Erythroblast (primary cell): ENCODE results near the gene ECE1.

ENCODE experiments used
- DNase-seq, 2 experiments: peaks; one replicate each; lab custom pipeline; 2025; lab: John Stamatoyannopoulos, UW
- GATA1 ChIP-seq: IDR thresholded peaks from 2 replicates; pipeline ENCODE4 v1.6.1; 2011; ENCODE audit warnings: low read depth, mild to moderate bottlenecking, control low read depth, low read length, moderate library complexity
- POLR2A ChIP-seq: IDR thresholded peaks from 2 replicates; pipeline ENCODE4 v1.6.1; 2011; ENCODE audit warnings: mild to moderate bottlenecking, low read length

Gene ECE1

GRCh38 chr1:21308847-21309652 lies 18.8 kb upstream of the ECE1 start:
- DNase-seq, result no peak
- no peak for TF ChIP-seq POLR2A
- TF ChIP-seq GATA1, result no peak

GRCh38 chr1:21308330-21308729 lies 18.1 kb upstream of the ECE1 start:
- no peak for DNase-seq
- TF ChIP-seq GATA1, result no peak
- no peak for TF ChIP-seq POLR2A

GRCh38 chr1:21307663-21308305 lies 17.5 kb upstream of the ECE1 start:
- peak in 1 of 2 experiments; percentile 59 for DNase-seq
- TF ChIP-seq GATA1, result no peak

- TF ChIP-seq POLR2A (no peak), GATA1 (no peak)
- DNase-seq, result no peak
These were observed 16.9 kb upstream of the ECE1 start for GRCh38 chr1:21307210-21307609.

- TF ChIP-seq POLR2A (no peak), GATA1 (no peak)
- DNase-seq, result no peak
These were observed 15.6 kb upstream of the ECE1 start for GRCh38 chr1:21305900-21306189.

GRCh38 chr1:21305155-21305899 lies 15.1 kb upstream of the ECE1 start:
- DNase-seq, result no peak
- TF ChIP-seq GATA1 (no peak), POLR2A (no peak)

GRCh38 chr1:21304488-21304887 lies 14.2 kb upstream of the ECE1 start:
- no peak for TF ChIP-seq POLR2A
- TF ChIP-seq GATA1, result no peak
- DNase-seq, result no peak

- TF ChIP-seq GATA1, result no peak
- TF ChIP-seq POLR2A, result no peak
- no peak for DNase-seq
These were observed 12.8 kb upstream of the ECE1 start for GRCh38 chr1:21302747-21303715.

- DNase-seq, result no peak
- TF ChIP-seq POLR2A (no peak), GATA1 (no peak)
These were observed 11.7 kb upstream of the ECE1 start for GRCh38 chr1:21301794-21302440.

GRCh38 chr1:21300774-21301173 lies 10.5 kb upstream of the ECE1 start:
- DNase-seq, result no peak
- TF ChIP-seq GATA1 (no peak), POLR2A (no peak)

- DNase-seq, result no peak
These were observed 9.6 kb upstream of the ECE1 start for GRCh38 chr1:21299780-21300395.

GRCh38 chr1:21298981-21299391 lies 8.7 kb upstream of the ECE1 start:
- DNase-seq, result no peak
- TF ChIP-seq POLR2A (no peak), GATA1 (no peak)

More at GRCh38 chr1:21299780-21300395, 9.6 kb upstream of the ECE1 start:
- TF ChIP-seq GATA1, result no peak
- no peak for TF ChIP-seq POLR2A

GRCh38 chr1:21297975-21298374 lies 7.7 kb upstream of the ECE1 start:
- TF ChIP-seq POLR2A (no peak), GATA1 (no peak)
- DNase-seq, result no peak
